ENCODE data around the gene PSD.
A peak's percentile ranks its signal among the peaks of the same experiment; 100 is the strongest.

The PSD gene

DNA sequence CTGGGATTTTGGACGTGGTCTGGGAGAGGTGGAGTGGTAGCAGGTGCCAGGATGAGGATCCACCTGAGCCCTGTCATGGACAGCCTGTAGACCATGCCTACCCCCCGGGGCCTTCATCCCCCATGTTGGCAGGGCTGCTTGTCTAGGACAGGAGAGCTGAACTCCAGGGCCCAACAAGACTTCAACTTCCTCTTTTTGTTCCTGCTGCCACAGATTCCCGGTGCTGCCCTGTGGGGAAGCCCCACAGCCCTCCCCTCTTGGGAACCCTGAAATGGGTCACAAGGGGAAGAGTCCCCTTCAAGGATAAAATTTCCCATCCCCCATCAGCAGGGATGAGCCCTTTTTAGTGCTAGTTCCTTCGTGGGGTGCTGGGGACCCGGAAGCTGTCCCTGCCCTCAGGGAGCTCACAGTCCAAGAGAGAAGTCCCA, 15.0 kb upstream of the PSD start:
- no peaks in the 10 kb centered on the region for H3K27me3 ChIP-seq (replicated peaks)
- H3K4me3 ChIP-seq (ENCODE audit: low read depth, low read length): no peak overlapping the region
- no peaks in the 10 kb centered on the region for H3K36me3 ChIP-seq (replicated peaks)
- H3K27ac ChIP-seq: no peak overlapping the region
- no peak for DNase-seq
- in situ Hi-C loops (cut with HindIII; ENCODE audit: low pct_ligation_motif_present, low sequenced_read_pairs): no loop called here
- TF ChIP-seq, protein P1, sequence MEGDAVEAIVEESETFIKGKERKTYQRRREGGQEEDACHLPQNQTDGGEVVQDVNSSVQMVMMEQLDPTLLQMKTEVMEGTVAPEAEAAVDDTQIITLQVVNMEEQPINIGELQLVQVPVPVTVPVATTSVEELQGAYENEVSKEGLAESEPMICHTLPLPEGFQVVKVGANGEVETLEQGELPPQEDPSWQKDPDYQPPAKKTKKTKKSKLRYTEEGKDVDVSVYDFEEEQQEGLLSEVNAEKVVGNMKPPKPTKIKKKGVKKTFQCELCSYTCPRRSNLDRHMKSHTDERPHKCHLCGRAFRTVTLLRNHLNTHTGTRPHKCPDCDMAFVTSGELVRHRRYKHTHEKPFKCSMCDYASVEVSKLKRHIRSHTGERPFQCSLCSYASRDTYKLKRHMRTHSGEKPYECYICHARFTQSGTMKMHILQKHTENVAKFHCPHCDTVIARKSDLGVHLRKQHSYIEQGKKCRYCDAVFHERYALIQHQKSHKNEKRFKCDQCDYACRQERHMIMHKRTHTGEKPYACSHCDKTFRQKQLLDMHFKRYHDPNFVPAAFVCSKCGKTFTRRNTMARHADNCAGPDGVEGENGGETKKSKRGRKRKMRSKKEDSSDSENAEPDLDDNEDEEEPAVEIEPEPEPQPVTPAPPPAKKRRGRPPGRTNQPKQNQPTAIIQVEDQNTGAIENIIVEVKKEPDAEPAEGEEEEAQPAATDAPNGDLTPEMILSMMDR (IDR thresholded peaks at IDR 0.05; ENCODE audit: low read depth, low read length, missing control alignments): no peak

DNA sequence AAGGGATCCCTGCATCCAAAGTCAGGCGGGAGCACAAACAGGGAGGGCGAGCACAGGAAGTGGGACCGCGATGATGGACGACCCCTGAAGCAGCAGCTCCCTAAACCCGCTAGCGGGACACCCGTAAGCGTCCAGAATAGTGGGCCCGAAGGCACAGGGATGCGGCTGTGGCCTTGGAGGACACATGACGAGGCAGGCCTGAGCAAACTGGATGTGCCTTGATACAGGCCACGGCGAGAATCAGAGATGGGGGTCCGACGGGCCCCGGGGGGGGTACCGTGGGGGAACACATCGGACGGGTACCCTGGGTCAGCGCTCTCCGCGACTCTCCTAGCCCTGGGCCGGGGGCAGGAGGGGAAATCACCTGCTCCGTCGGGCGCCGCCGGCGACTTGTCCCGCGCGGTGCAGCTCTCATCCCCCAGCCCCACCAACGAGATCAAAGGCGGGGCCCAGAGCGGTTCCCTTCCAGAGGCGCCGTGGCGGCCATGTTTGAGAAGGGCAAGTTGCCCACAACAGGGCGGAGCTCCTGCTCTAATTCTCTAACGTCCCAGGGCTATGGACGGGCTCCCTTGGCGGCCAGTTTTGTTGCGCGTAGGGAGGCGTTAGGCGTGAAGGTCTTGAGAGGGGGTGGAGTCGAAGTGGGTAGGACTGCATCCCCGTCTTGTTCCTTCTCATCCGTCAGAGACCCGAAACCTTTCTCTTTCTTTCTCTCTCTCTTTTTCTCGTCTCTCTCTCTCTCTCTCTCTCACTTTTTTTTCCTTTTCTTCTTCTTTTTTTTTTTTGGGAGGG, 13.8 kb upstream of the PSD start, which contains the start of gene CUEDC2:
CUEDC2 (minus strand) TSS at position 413 of the 789 bp plus-strand sequence. CDS start 7,386 bp downstream, outside the sequence.
- in situ Hi-C loops (cut with HindIII; ENCODE audit: low pct_ligation_motif_present, low sequenced_read_pairs): no loop called here
- peak; percentile 94 for DNase-seq
- TF ChIP-seq, protein P1 (IDR thresholded peaks at IDR 0.05; ENCODE audit: low read depth, low read length, missing control alignments): no peak
- Histone ChIP-seq H3K4me3 (ENCODE audit: low read depth, low read length) (peak within 1 kb of the TSS; percentile 91), H3K27me3 (replicated peaks) (no peaks in the 10 kb centered on the region), H3K36me3 (replicated peaks) (no peaks in the 10 kb centered on the region), H3K27ac (peak within 1 kb of the TSS; percentile 52)

DNA sequence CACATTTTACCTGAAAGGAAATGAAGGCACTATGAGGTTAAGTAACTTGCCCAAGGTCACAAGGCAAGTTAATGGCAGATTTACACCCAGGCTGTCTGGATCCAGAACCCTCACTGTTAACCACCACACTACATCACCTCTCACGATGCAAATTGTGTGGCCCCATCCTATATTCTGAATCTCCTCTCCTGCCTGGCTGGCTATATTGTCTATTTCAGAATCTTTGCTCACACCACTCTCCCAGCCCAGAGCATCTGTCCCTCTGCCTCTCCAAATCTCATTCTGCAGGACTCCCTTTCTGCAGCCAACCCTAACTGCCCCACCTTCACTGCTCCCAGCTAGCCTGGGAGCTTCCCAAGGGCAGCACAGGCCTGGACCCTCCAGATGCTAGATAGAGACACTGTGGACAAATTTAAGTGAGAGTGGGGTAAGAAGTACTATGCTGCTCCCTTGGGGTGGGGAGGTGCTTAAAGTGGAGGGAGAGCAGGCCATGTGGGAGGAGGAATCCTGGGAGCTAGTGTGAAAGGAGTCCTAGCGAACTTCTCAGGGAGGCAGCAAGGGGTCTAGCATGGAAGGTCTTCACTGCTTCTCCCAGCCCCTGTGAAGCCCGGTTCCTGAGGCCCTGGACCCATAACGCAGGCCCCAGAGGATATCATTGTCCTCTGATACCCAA, 13.0 kb upstream of the PSD start:
- Histone ChIP-seq H3K4me3 (ENCODE audit: low read depth, low read length) (peak overlapping the region; percentile 91), H3K36me3 (replicated peaks) (no peaks in the 10 kb centered on the region), H3K27ac (peak overlapping the region; percentile 52), H3K27me3 (replicated peaks) (no peaks in the 10 kb centered on the region)
- no peak for DNase-seq
- in situ Hi-C loops (cut with HindIII; ENCODE audit: low pct_ligation_motif_present, low sequenced_read_pairs): no loop called here
- TF ChIP-seq, protein P1 (IDR thresholded peaks at IDR 0.05; ENCODE audit: low read depth, low read length, missing control alignments): peak; percentile 11

DNA sequence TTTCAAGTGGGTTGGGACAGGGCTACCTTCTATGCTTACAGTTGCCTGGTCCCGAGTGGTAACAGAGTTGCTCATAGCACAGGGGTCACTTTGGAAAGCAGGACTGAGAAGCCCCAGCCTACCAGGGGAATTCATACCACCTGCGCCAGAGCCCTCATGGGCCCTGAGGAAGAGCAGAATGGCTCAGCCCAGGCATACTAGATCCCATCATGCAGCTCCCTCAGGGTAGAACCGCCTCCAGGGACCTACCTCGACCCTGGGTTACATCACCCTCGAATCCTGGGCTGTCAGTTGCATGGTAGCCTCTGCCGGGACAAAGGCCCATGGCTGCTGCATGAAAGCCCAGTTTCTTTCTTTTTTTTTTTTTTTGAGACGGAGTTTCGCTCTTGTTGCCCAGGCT, 10.9 kb upstream of the PSD start:
- TF ChIP-seq, protein P1 (IDR thresholded peaks at IDR 0.05; ENCODE audit: low read depth, low read length, missing control alignments): no peak
- H3K4me3 ChIP-seq (ENCODE audit: low read depth, low read length): no peak overlapping the region
- DNase-seq: no peak
- no peak overlapping the region for H3K27ac ChIP-seq
- H3K36me3 ChIP-seq (replicated peaks): no peaks in the 10 kb centered on the region
- no peaks in the 10 kb centered on the region for H3K27me3 ChIP-seq (replicated peaks)
- in situ Hi-C loops (cut with HindIII; ENCODE audit: low pct_ligation_motif_present, low sequenced_read_pairs): no loop called here

DNA sequence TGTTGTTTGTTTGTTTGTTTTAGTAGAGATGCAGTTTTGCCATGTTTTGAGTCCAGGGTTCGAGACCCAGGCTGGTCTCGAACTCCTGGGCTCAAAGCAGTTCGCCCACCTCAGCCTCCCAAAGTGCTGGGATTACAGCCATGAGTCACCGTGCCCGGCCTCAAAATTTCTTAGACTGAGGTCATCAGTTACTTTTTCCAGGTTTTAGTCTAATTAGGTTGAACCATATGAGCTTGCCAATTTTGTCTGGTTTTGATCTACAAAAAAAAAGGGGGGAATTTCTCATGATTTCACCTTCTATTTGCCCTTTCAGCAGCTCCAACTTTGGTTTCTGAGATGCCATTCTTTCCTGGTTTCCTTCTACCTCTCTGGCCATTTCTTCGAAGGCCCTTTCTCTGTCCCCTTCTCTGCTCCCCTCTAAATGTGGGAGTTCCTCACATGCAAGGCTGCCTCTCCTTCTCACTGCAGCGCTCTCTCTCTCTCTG, 8.3 kb upstream of the PSD start:
- DNase-seq: no peak
- H3K27ac ChIP-seq: no peak overlapping the region
- in situ Hi-C loops (cut with HindIII; ENCODE audit: low pct_ligation_motif_present, low sequenced_read_pairs): no loop called here
- H3K4me3 ChIP-seq (ENCODE audit: low read depth, low read length): no peak overlapping the region
- TF ChIP-seq, protein P1 (IDR thresholded peaks at IDR 0.05; ENCODE audit: low read depth, low read length, missing control alignments): no peak
- H3K36me3 ChIP-seq (replicated peaks): peaks cover 7% of the 10 kb centered on the region
- H3K27me3 ChIP-seq (replicated peaks): no peaks in the 10 kb centered on the region

All from brain microvascular endothelial cell (primary cell).